Right renal pelvis (tissue), 4 donors: ENCODE measurements around the gene RSPH1. TPM values are rescaled to one million over a fixed set of nuclear protein-coding genes. Genes with fewer than 3 reads are reported as not detected.

ENCODE experiments used
- DNase-seq, 4 donors: peaks; one replicate each; pipeline ENCODE4 v3.0.0-alpha.2; 2013; ENCODE audit warnings: low read depth in 4 of 4, low spot score in 3 of 4, missing footprints in 1 of 4
- polyA plus RNA-seq, 4 donors: library from polyadenylated mRNA; unstranded; fragments of 120-200 nt; gene quantifications; one replicate each; pipeline ENCODE4 v1.2.1, GENCODE V29; 2013; ENCODE audit not compliant: insufficient read length in 4 of 4

The RSPH1 gene
- 10 to 100 TPM; 10.7 to 14.1 (median 13.1) TPM for polyA plus RNA-seq

DNA sequence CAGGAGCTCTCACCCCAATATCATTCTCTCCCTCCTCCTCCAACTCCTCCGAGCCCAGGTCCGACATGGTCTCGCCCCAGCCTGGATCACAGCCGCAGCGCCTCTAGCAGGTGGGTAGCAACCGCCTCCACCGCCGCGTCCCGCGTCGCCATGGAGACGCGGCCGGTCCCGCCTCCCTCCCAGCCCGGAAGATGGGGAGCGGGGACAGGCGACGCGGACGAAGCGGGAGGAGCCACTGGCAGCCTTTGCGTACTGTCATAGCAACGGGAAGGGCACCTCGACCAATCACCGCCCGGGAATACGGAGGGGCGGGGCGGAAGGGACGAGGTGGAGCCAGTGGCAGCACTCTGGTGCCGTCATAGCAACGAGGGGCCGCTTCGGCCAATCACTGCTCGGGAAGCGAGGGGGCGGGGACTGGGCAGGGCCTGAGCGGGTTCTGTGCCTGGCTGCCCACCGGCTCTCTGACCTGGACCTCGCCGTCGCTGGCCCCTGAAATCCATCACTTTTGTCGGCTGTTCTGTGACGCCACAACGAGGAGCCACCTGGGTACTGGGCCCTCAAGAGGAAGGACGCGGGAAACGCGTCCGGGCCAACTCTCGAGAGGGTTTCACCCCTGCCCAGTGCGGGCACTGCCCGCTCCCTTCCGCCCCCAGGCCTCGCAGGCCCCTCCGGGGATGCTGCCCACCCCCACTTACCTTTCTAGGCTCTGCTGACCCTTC lies at the start of gene RSPH1:
Gene RSPH1 (minus strand): TSS at position 105 of the 719 bp plus-strand sequence. CDS start 38 bp downstream, at position 67.
- peak; percentile 97 to 98 (median 98) for DNase-seq

DNA sequence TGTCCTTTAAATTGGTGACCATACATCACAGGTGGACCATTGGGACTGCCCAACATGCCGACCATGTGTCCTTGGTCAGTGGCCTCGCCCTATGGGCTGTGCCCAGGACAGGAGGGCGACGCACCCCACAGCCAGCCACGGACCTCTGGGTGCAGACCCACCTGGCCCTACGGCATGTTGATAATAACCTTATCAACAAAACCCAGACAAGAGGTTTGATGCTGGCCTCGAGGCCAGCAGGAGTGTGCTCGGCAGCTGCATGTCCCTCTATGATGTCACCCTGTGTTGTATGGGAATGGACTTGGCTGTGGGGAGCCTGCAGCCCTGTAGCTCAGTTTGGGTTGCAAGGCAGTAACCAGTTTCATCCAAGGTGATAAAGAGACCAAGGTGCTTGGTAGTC lies 49.7 kb upstream of the RSPH1 start:
- no peak for DNase-seq

DNA sequence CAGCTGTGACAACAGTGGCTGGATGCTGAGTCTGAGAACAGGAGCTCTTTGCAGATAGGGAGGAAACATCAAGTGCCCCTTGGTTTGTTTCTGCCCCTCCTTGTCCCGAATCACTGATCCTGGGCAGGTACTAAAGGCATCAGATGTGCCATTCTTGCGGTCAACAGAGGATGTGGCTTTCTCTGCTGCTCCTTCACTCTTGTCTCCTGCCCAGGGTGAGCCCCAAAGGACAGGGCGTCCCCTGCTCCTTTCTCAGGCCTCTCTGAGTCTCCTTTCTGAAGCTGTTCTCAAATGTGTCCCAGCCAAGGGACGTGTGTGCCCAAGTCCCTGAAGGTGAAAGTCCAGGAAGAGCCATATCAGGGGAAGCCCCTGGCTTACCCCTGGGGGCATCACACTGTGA lies 49.3 kb upstream of the RSPH1 start:
- no peak for DNase-seq

DNA sequence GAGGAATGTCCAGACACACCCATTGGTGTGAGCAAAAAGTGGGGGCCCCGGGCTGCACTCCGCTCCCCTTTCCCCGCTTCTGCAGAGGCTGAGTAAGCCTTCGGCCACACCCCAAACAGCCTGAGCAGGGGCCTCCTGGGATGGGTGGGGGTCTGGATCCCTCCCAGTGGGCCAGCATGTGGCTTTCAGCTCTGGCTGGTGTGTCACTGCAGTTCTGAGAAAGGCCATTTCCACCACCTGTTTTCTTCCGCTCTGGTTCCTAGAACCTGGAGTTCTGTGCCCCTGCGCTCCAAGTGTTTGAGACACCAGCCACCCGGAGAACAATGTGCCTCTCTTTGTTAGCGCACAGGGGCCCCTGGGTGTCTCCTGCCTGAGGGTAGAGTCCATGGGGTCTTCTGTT lies 48.5 kb upstream of the RSPH1 start:
- no peak for DNase-seq

DNA sequence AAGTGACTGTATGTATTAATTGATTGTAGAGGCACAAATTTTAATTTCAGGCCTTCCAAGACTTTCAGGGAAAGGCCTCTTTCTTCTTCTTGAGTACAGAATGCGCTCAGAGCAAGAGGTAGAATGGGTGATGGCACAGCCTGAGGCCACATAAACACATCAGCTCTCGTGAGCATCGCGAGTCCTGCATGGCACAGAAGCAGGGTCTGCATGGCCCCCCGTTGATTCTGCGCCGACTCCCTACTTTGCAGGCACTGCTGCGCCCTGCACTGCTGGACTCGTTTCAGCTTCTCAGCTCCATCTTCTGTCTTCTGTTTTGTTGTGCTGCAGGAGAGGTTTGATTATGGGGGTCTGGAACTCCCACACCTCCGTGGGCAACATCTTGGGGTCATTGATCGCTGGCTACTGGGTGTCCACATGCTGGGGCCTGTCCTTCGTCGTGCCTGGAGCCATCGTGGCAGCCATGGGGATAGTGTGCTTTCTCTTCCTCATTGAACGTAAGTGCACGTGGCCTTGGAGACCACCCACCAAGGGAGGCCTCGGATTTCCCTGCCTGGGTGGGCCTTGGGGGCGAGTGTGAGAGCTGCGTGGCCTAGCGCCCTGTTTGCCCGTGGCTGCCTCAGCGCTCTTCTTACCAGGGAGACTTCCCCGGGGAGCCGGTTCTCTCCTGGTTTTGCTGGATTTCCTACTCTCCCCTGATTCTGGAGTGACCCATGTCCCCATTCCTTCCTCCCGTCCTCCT lies 47.3 kb upstream of the RSPH1 start:
- DNase-seq: no peak

DNA sequence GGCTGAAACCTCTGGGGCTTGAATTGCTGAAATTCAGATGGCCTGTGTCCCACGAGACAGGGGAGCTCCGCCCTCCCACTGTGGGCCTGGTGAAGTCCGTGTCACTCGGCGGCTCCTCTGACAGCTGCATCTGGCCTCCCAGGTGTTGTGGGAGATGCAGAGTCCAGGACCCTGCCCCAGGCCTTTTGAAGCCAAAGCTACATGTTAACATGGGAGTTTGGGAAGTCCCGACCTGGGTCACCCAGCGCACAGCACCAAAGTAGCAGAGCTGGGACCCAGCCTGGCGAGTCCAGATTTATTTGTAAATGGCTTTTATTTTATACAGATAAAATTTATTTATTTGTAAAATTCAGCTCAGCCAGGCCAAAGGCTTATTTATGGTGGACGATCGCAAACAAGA lies 46.6 kb upstream of the RSPH1 start:
- DNase-seq: no peak

DNA sequence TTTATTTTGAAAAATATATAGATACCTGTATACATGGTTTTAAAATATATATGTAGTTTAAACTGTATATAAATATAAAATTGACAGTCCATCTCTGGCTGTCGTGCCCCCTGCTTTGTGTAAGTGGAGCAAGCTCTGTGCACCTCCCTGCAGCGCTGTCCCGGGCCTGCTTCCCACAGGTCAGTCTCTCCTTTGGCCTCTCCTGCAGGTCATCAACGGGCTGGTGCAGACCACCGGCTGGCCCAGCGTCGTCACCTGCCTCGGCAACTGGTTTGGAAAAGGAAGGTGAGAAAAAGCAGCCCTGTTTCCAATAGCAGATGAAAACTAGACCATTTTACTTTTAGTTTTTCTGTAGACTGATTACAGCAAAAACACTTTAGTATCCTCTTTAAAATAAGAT lies 46.2 kb upstream of the RSPH1 start:
- no peak for DNase-seq

DNA sequence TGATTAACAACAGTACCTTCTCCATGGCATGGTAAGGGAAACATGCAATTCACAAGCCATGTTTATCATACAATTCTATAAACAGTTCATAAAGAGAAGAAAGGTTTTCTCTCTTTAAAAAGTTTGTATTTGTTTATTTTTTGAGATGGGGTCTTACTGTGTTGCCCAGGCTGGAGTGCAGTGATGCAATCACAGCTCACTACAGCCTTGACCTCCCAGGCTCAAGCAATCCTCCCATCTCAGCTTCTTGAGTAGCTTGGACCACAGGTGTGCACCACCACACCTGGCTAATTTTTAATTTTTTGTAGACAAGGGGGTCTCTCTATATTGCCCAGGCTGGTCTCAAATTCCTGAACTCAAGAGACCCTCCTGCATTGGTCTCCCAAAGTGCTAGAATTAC lies 45.6 kb upstream of the RSPH1 start:
- DNase-seq: no peak

DNA sequence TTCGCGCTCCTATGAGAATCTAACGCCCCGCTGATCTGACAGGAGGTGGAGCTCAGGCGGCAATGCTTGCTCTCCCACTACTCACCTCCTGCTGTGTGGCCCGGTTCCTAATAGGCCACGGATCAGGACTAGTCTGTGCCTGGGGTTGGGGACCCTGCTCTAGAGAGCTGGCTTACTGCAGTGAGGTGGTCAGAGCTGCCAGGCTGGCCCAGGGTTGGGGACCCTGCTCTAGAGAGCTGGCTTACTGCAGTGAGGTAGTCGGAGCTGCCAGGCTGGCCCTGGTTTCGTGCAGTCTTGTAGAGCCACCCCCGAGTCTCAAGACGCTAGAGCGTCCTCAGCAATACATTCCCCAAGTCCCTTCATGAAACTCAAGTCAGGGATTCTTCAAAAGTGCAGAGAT lies 45.1 kb upstream of the RSPH1 start:
- no peak for DNase-seq

DNA sequence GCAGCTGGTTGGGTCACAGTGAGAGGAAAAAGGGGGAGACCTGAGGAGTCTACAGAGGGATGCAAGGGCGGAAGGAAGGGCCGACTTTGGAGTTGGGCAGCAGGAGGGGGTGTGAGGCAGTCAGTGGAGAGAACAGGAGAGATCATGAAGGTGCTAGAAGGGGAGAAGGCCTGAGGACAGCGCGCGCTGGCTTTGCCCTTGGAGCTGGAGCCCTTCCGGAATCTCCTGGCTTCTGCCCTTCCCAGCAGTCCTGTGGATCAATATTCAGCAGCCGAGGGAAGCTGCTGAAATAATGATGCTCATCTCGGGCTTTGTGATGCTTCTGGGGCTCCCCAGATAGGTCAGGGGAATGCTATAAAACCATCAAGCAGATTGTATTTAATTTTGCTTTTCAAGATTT lies 44.4 kb upstream of the RSPH1 start:
- DNase-seq: no peak

DNA sequence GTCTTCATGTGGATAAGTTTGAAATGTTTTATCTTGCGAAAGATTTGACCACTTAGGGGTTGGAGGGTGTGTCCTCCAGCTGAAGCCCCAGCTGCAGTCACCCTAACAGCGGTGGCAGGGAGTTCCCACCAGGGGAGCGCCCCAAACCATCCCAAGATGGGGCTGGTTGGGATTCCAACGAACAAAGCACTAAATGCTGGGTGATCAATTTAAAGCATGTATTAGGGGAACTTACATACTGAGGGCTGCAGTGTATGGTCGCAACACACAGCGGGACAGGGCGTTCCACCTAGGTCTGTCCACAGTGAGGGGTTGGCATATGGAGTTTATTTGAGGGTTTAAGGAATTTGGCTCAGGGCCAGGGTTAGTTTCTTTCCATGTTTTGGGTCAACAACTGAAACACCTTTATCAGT lies 43.9 kb upstream of the RSPH1 start:
- no peak for DNase-seq

DNA sequence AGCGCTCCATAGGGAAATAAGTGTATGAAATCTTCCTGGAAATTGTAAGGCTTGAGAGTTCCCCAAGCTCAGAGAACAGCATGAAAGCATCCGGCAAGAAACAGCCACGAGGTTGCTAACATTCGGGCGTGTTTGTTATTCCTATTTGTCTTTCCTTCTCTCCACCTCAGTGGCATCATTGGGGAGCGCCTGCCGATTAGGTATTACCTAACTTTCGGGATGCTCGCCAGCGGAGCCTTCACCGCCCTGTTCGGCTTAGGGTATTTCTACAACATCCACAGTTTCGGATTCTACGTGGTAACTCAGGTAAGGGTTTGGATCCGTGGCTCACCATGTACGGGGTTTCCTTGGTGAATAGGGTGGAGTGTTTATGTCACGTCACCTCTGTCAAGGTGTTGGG lies 43.3 kb upstream of the RSPH1 start:
- DNase-seq: no peak

DNA sequence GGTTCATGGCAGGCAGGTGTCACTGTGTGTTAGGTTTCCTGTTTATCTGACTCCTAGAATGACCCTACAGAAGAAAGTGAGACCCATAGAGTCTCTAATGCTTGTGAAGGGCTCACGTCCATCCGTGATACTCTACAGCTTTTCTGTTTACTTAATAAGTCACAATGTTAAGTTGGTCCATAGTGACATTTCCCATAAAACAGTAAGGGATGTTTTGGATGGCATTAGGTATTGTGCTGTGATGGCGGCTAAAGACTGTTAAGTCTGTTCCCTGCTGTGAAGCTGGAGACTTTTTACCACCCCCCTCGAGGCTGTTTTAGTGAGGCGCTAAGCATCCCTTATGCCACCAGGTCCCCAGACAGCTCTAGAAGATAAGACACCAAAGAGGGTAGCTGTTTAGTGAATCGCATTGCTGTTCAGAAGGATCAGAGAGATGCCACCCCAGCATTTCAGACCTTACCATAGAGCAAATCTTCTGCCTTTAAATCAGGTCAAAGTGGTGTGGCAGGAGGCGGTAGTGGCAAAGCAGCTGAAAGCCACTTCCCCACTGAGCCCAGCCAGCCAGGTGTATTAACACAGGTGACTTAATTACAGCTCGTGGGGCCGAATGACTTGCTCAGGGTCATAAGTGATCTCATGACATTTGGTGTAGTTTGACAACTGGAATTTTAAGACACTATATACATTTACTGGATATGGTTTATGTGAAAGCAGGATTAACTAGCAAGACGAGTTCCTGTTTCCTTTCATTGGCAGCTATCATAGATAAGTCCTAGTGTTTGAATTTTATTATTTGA lies 42.7 kb upstream of the RSPH1 start:
- DNase-seq: no peak

DNA sequence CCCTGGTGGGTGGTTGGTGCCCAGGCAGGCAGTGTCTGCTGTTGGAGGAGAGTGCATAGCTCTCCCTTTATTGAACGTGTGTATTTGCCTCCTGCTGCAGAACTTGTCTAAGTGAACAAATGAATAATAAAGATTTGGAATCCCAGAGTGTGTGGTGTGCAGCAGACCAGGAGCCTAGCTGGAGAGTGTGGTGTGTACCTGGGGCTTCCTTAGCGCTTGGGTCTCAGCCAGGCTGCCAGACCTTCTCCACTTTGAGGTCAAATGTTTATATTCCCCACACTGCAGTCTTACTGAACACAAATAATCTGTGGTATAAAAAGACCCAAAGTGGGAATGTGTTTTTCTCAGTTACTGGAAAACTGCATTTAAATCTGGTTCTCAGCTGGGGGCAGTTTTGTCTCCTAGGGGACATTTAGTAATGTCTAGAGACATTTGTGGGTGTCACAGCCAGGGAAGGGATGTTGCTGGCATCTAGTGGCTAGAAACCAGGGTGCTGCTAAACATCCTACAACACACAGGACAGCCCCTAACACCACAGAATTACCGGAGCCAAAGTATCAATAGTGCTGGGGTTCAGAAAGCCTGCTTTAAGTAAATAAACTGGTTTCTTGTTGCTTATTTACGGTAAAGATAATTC lies 41.2 kb upstream of the RSPH1 start:
- DNase-seq: no peak

DNA sequence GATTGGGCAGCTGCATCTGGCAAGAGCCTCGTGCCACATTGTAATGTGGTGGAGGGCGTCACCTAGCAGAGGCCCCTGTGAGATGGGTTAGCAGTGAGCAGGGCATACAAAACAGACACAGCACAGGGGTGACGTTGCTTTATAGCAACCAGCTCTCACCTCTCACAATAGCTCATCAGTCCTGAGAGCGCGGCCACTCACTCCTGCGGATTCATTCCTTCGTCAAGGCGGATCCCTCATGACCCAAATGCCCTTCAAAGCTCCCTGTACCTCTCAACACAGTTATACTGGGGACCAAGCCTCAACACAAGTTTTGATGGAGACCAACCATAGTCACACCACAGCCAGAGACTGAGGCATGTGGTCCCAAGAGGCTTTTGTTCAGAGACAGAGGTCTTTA lies 40.6 kb upstream of the RSPH1 start:
- no peak for DNase-seq

DNA sequence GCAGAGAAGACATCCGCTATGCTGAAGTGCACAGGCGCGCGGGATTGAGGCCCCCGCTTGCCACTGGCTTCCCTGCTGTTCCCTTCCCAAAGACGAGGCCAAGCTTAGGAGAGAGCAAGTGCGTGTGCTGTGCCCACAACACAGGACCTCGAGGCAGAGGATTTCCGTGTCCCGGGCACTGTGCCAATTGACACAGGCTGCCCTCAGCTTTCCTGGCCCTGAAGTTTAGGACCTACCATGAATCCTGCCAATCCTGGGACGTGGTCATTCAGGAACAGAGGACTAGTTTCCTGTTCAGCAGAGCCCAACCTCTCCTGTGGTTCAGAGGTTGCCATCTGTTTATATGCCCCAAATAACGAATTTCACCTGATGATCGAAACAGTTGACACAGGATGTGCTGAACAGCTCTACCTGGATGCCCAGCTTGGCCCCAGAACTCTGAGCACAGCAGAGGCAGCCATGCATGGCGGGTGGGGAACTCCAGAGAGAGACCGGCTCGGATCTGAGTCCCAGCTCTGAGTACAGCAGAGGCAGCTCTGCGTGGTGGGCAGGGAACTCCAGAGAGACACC lies 39.7 kb upstream of the RSPH1 start:
- DNase-seq: no peak

DNA sequence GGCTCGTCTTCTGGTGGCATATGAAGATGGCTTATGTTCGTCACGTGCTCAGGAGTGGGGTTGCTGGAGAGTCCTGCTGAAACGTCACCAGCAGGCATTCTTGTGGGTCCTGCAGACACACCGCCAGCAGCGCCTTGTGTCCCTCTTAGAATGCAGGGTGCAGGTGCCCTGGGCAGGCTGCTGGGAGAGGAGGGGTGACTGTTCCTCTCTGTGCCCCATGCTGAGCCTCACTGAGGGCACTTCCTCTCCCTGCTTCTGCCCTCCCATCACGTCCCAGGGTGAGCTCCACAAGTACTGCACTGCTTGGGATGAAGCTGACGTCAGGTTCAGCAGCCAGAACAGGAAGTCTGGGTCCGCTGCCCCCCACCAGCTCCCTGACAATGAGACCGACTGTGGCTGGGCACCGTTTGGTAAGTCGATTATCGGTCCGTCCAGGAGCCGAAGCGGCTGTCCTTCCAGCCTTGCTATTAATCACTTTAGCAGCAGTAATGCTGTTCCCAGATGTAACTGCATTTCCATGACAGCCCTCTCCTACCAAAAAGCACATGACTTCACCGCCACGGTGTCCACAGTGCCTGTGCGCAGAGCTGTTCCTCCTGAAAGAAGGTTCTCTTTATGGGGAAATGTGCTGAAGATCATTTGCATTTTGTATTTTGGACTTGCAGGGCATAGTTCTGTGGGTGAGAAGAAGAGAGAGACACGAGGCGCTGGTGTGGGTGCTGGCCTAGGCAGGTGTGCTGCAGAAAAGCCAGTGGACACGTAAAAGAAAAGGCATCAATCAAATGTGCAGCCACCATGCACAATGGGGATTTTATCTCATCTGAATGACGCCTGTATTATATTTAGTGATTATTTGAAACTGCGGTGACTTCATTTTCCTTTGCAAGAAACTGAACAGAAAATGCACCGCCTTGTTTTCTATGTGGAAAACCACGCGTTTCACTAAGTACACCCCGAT lies 38.7 kb upstream of the RSPH1 start:
- no peak for DNase-seq

DNA sequence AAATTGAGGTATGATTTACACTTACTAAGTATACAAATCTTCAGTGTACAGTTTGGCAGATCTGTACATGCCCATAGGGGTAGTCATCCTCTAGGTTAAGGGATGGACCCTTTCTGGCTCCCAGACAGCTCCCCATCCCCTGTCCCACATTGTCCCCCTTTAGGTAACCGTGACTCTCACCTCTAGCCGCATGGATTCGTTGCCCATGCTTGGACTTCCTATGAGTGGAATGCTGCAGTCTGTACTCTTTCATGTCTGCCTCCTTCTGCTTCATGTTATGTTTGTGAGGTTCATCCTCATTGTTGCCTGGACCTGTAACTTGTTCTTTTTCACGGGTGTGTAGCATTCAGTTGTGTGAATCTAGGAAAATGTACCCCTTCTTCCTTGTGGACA lies 37.9 kb upstream of the RSPH1 start:
- DNase-seq: no peak

DNA sequence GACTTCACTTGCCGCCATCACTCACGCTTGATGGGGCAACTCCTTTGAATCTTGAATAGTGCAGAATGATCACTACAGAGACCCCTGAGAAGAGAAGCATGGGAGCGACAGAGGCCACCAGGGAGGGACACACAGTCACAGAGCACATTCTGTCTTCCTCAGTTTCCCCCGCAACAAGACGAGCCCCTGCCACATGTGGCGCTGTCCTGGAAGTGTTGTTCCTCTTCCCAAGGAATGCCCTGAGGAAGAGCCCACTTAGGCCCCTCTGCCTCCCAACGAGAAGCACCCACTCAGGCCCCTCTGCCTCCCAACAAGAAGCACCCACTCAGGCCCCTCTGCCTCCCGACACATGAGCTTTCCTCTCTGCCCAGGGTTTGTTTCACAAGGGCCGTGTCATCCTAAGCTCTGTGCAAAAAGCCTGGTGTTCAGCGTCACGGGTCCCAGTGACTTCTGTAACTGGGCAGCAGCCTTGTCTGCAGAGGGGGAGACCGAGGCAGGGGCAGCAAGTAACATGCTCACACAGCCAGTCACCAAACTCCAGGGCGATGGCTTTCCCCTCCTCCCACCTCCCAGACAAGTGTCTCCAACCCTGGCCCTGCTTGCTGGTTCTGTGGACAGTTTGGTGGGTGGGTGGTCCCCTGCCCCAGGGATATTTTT lies 37.4 kb upstream of the RSPH1 start:
- no peak for DNase-seq
